GM19035 (cell line): Measurements from ENCODE around the gene NCCRP1.

ENCODE experiments used
- ATAC-seq: cut with Tn5 transposase; IDR thresholded peaks from one replicate; pipeline ENCODE4 v1.9.1; 2021; ENCODE audit not compliant: unreplicated experiment

NCCRP1 gene, protein sequence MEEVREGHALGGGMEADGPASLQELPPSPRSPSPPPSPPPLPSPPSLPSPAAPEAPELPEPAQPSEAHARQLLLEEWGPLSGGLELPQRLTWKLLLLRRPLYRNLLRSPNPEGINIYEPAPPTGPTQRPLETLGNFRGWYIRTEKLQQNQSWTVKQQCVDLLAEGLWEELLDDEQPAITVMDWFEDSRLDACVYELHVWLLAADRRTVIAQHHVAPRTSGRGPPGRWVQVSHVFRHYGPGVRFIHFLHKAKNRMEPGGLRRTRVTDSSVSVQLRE

DNA sequence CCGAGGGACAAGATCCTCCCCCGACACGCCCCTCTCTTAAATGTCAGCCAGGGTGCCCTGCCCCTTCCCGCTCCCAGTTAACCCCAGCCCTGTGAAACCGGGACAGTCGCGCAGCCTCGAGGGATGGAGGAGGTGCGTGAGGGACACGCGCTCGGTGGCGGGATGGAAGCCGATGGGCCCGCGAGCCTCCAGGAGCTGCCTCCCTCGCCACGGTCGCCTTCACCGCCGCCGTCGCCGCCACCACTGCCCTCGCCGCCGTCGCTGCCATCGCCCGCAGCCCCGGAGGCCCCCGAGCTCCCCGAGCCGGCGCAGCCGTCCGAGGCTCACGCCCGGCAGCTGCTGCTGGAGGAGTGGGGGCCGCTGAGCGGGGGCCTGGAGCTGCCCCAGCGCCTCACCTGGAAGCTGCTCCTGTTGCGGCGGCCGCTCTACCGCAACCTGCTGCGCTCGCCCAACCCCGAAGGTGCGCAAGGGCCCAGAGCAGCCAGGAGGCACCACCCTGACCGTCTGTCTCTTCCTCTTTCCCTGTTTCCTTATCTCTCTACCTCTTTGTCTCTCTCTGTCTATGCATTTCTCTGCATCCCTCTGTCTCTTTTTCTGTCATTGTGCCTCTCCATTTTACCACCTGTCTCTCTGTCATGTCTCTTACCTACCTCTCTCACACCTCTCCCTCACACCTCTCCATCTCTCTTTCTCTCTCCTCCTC is at the start of gene NCCRP1:
Gene NCCRP1 (plus strand): TSS at position 105 of the 703 bp plus-strand sequence. CDS start 19 bp downstream, at position 124.
- no peak for ATAC-seq

DNA sequence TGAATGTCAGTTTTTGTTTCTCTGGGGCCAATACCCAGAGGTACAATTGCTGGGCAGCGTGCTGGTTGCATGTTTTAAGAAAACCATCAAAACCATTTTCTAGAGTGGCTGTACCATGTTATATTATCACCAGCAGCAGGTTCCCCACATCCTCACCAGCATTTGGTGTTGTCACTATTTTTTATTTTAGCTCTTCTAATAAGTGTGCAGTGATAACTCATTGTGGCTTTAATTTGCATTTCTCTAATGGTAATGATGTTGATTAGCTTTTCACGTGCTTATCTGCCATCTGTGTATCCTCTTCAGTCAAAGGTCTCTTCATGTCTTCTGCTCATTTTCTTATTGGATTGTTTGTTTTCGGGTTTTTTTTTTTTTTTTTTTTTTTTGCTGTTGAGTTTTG is 49.3 kb upstream of the NCCRP1 start:
- no peak for ATAC-seq

- no peak for ATAC-seq
These were observed 47.7 kb upstream of the NCCRP1 start for GRCh38 chr19:39148939-39149529.

- ATAC-seq = no peak
These were observed 46.5 kb upstream of the NCCRP1 start for GRCh38 chr19:39150235-39150634.

DNA sequence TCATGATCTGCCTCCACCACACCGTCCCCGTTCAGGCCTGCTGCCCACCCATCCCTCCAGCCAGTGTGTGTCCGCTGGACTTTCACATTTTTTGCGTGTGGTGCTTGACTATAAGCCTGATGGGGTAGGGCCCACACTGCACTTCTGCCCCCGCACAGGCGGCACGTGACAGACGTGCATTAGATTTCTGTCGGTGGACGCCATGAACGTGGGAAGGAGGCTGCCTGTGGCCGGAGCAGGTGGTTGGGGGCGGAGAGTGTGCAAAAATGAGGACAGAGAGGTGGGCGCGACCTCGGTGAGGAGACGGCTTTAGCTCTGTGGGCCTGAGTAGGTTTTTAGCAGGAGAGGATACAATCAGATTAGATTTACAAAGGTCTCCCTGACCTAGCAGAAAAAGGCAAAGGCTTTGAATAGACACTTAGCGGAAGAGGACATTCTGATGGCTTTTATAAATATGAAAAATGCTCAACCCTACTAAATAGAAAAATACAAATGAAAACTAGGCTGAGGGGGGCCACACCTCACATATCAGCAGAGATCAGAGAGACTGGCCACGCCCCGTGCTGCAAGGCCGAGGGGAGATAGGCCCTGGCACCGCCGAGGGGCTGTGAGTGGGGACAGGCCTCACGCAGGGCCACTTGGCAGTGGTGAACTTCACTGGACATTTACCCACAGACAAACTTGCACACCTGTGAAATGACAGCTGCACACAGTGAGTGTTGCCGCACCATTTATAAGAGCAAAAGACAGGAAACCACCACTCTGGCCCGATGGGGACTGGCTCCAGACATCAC is 45.8 kb upstream of the NCCRP1 start:
- no peak for ATAC-seq

DNA sequence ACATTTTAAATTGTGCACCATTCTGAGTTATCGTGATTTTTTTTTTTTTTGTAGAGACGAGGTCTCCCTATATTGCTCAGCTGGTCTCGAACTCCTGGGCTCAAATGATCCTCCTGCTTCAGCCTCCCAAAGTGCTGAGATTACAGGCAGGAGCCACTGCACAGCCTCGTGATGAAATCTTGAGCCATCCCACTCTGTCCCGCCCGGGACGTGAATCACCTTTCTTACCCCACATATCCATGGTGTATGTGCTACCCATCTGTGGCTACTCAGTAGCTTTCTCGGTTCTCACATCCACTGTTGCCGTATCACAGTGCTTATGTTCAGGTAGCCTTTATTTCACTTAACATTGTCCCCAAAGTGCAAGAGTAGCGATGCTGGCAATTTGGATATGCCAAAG is 44.7 kb upstream of the NCCRP1 start:
- ATAC-seq = no peak

DNA sequence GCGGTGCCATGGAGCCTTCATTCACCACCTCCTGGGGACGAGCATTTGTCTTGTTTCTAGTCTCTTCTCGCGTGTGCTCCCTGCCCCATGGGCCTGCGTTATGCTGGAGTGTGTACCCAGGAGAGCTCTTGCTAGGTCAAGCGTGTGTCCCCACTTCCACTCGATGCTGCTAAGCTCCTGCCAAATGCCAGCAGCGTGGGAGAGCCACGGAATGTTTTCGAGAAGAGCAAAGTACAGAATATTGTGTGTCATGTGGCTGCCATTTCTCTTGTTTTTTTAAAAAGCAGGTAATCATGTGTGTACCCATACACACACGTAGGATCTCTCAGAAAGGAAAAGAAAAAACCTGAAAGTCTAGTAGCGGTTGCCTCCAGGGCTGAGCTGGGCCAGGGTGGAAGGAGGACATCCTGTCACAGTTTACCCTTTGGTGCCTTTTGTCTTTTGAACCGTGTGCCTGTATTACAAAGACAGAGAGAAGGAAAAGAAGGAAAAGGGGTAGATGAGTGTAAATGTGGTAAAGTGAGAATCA is 42.6 kb upstream of the NCCRP1 start:
- no peak for ATAC-seq

GRCh38 chr19:39154629-39155100 is 42.1 kb upstream of the NCCRP1 start:
- ATAC-seq = no peak

DNA sequence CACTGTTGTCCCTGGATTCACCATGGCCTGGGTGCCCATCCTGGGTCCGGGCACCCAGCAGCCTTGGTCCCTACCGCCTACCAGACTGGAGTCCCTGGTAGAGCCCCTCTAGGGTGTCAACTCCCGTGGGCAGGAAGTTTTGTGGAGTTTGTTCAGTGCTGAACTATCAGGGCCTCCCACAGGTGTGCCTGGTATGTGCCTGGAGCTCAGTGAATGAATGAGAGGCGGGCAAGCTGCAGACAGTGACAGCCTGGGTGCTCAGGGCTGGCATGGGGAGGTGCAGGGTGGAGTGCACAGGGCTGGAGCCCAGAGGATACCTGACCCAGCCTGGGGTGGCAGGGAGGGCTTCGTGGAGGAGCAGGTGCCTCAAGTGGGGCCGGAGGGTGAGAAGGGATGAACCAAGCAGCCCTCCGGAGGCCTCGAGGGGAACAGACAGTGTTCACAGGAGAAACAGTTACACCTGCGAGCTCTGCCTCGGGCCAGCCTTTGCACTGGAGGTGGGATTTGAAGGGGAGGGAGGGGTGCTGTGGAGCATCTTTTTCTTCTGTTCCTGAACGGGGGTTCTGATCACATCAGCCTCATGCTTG is 41.6 kb upstream of the NCCRP1 start:
- ATAC-seq = no peak

- ATAC-seq = no peak
These were observed 41.0 kb upstream of the NCCRP1 start for GRCh38 chr19:39155741-39156140.

- no peak for ATAC-seq
These were observed 40.2 kb upstream of the NCCRP1 start for GRCh38 chr19:39156326-39157230.

DNA sequence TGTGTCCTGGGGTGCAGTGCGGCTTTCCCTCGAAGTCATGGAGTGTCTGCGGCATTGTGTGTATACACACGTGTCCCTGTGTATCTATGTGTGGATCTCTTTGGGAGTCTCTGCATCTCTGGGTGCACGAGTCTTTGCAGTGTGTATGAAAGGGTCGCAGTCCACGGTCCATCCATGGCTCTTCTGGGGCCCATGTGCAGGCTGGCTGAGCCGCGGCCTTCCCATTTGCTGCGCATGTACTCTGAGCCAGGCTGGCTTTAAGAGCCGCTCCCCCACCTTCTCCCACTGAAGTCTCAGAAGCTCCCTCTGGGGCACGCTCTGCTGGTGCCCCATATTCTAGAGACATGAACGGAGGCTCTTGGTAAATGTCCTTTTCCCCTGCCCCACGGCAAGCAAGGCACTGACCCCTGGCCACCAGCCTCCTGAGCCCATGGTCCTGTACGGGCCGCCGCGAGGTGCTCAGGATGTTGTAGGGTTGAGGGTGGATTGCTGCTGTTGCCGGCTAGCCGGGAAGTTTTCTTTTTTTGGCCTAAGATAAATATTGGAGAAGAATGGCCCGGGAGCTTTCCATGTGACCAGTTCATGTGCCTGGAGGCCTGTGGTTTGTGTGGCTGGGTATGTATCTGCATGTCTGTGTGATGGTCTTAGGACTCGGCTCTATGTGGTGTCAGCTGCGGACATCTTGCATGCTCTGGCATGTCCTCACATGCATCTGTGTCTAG is 39.3 kb upstream of the NCCRP1 start:
- ATAC-seq = no peak

DNA sequence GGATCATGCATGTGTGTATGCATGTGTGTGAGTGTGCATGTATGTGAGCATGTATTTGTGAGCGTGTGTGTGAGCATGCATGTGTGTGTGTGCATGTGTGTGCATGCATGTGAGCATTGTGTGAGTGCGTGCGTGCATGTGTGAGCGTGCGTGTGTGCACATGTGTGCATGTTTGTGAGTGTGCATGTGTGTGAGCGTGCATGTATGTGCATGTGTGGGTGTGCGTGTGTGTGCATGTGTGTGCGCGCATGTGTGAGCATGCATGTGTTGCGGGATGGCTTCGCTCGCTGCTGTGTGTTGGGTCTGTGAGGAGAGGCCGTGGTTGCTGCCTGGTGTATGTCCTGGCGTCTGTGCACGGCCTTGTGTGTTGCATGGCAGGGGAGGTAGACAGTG is 38.8 kb upstream of the NCCRP1 start:
- no peak for ATAC-seq

- ATAC-seq = no peak
These were observed 38.0 kb upstream of the NCCRP1 start for GRCh38 chr19:39158646-39159260.

GRCh38 chr19:39160523-39160861 is 36.3 kb upstream of the NCCRP1 start:
- ATAC-seq = no peak

GRCh38 chr19:39160889-39161672 is 35.7 kb upstream of the NCCRP1 start:
- ATAC-seq = no peak

GRCh38 chr19:39162441-39163043 is 34.2 kb upstream of the NCCRP1 start:
- no peak for ATAC-seq

- ATAC-seq = no peak
These were observed 33.1 kb upstream of the NCCRP1 start for GRCh38 chr19:39163621-39164020.
